CD8-positive, alpha-beta memory T cell (primary cell): ENCODE data around the gene KATNAL2. TPM values are rescaled to one million over a fixed set of nuclear protein-coding genes. Genes with fewer than 3 reads are reported as not detected.
A peak's percentile ranks its signal among the peaks of the same experiment; 100 is the strongest.

Experiments used
- CTCF ChIA-PET: fragments of 350-600 bp; sonication (Branson Sonifier 250); formaldehyde crosslinking; loops from one replicate; lab custom pipeline; 2021; ENCODE audit warnings: antibody characterized with exemption; lab: Charles Lee
- POLR2A ChIA-PET: fragments of 350-600 bp; sonication (Branson Sonifier 250); formaldehyde crosslinking; loops from one replicate; lab custom pipeline; 2021; ENCODE audit warnings: antibody characterized with exemption; lab: Charles Lee
- DNase-seq, 5 donors: peaks; one replicate each; pipeline versions ENCODE4 v3.0.0 to v3.0.0-alpha.2; 2020 to 2022; ENCODE audit warnings: mixed read lengths in 1 of 5
- H3K27ac ChIP-seq: one replicate; pipeline ENCODE4 v1.7.0; 2013; ENCODE audit warnings: low read depth, mild to moderate bottlenecking, low read length, moderate library complexity
- H3K27me3 ChIP-seq: 2 replicates; pipeline ENCODE4 v1.7.0; 2013; ENCODE audit warnings: low read length, mild to moderate bottlenecking; ENCODE audit not compliant: insufficient read depth, poor library complexity, severe bottlenecking
- H3K36me3 ChIP-seq: 2 replicates; pipeline ENCODE4 v1.7.0; 2013; ENCODE audit warnings: mild to moderate bottlenecking, low read length, moderate library complexity; ENCODE audit not compliant: insufficient read depth
- H3K4me1 ChIP-seq: 2 replicates; pipeline ENCODE4 v1.7.0; 2013; ENCODE audit warnings: mild to moderate bottlenecking, low read length, moderate library complexity; ENCODE audit not compliant: insufficient read depth
- H3K4me3 ChIP-seq: 2 replicates; pipeline ENCODE4 v1.7.0; 2013; ENCODE audit warnings: mild to moderate bottlenecking, low read length
- H3K9me3 ChIP-seq: 2 replicates; pipeline ENCODE4 v1.7.0; 2013; ENCODE audit warnings: mild to moderate bottlenecking, low read length
- H3K27ac Mint-ChIP-seq, 8 donors: one replicate each; pipeline ENCODE4 v1.8.0; 2020 to 2021; ENCODE audit warnings: mixed read lengths in 8 of 8, mild to moderate bottlenecking in 6 of 8, inconsistent platforms in 3 of 8, moderate library complexity in 3 of 8
- H3K27me3 Mint-ChIP-seq, 2 donors: one replicate each; pipeline ENCODE4 v1.8.0; 2020 to 2021; ENCODE audit warnings: mixed read lengths in 2 of 2, mild to moderate bottlenecking in 1 of 2, moderate library complexity in 1 of 2
- H3K36me3 Mint-ChIP-seq, 3 donors: one replicate each; pipeline ENCODE4 v1.8.0; 2020 to 2021; ENCODE audit warnings: mixed read lengths in 3 of 3, inconsistent platforms in 1 of 3, mild to moderate bottlenecking in 1 of 3
- H3K4me1 Mint-ChIP-seq, 3 donors: one replicate each; pipeline ENCODE4 v1.8.0; 2020 to 2021; ENCODE audit warnings: mixed read lengths in 3 of 3, inconsistent platforms in 1 of 3, mild to moderate bottlenecking in 1 of 3
- H3K4me3 Mint-ChIP-seq, 7 donors: one replicate each; pipeline ENCODE4 v1.8.0; 2020 to 2021; ENCODE audit warnings: mixed read lengths in 7 of 7, mild to moderate bottlenecking in 6 of 7, moderate library complexity in 4 of 7, inconsistent platforms in 2 of 7
- H3K9me3 Mint-ChIP-seq, 5 donors: one replicate each; pipeline ENCODE4 v1.8.0; 2020 to 2022; ENCODE audit warnings: mixed read lengths in 5 of 5, mild to moderate bottlenecking in 3 of 5, moderate library complexity in 2 of 5, inconsistent platforms in 1 of 5
- polyA plus RNA-seq: library from polyadenylated mRNA; unstranded; fragments of 300-500 nt; fragmentation: Illumina TruSeq; gene quantifications from one replicate; pipeline ENCODE4 v1.2.3, GENCODE V29; 2021
- total RNA-seq, 2 experiments: library from RNA; stranded (reverse); gene quantifications; one replicate each; pipeline ENCODE4 v1.2.3, GENCODE V29; 2021

Gene KATNAL2, protein sequence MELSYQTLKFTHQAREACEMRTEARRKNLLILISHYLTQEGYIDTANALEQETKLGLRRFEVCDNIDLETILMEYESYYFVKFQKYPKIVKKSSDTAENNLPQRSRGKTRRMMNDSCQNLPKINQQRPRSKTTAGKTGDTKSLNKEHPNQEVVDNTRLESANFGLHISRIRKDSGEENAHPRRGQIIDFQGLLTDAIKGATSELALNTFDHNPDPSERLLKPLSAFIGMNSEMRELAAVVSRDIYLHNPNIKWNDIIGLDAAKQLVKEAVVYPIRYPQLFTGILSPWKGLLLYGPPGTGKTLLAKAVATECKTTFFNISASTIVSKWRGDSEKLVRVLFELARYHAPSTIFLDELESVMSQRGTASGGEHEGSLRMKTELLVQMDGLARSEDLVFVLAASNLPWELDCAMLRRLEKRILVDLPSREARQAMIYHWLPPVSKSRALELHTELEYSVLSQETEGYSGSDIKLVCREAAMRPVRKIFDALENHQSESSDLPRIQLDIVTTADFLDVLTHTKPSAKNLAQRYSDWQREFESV
- under 1 TPM; 0.82 to 0.98 TPM for total RNA-seq
- polyA plus RNA-seq: 0.54 TPM

DNA sequence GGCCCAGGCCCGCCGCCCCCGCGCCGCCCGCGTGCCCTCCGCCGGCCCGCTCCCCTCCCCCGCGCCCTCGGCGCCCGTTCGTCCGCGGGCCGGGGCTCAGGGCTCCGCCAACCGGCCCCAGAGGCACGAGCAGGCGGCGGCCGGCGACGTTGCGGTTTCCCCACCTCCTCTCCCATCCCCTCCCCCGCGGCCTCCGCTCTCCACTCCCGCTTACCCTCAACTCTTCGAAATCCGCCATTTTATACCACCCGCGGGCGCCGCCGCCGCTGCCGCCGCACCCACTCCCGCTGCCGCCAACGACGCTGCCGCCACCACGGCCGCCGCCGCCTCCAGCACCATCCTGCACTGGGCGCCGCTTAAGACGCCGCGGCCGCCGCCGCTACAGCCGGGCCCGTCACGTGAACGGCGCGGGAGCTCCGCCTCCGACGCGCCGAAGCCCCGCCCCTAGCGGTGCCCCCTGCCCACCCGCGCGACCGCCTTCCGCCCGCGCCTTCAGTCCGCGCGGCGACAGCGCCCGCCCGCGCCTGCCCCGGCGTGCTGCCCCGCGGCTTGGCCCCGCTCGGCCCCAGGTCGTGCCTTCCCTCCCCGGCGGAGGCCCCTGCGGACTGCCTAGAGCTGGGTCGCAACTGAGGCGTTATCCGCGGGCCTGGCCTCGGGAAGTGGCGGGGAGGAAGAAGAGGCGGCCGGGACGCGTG, at the start of gene KATNAL2, which contains the start of gene PIAS2:
TSS of gene KATNAL2 (plus strand) at position 495 of the 695 bp plus-strand sequence. CDS start 29,271 bp downstream, outside the sequence.
TSS of gene PIAS2 (minus strand) at position 400 of the 695 bp plus-strand sequence. CDS start at position 238, 162 bp downstream.
- Mint-ChIP-seq H3K27ac (peak within 1 kb of the TSS; percentile 78 to 95 (median 90)), H3K27me3 (no peaks in the 10 kb centered on the region), H3K36me3 (peaks cover 0 to 3% (median 0%) of the 10 kb centered on the region in 3 donors), H3K9me3 (no peaks in the 10 kb centered on the region), H3K4me3 (peak within 1 kb of the TSS; percentile 88 to 95 (median 92)), H3K4me1 (peaks cover 38 to 53% (median 49%) of the 10 kb centered on the region in 3 donors)
- no peaks in the 10 kb centered on the region for H3K9me3 ChIP-seq
- peaks cover 23% of the 10 kb centered on the region for H3K4me1 ChIP-seq
- no peaks in the 10 kb centered on the region for H3K27me3 ChIP-seq
- POLR2A ChIA-PET: no interaction called here
- CTCF ChIA-PET: interaction anchor here (0.6 kb wide), 1 partner anchor 1625 kb away, joined by 3 read pairs; no protein-coding TSS in a partner anchor
- DNase-seq: peak; percentile 62 to 78 (median 73)
- peak within 1 kb of the TSS; percentile 79 for H3K4me3 ChIP-seq
- peak within 1 kb of the TSS; percentile 56 for H3K27ac ChIP-seq
- no peaks in the 10 kb centered on the region for H3K36me3 ChIP-seq

DNA sequence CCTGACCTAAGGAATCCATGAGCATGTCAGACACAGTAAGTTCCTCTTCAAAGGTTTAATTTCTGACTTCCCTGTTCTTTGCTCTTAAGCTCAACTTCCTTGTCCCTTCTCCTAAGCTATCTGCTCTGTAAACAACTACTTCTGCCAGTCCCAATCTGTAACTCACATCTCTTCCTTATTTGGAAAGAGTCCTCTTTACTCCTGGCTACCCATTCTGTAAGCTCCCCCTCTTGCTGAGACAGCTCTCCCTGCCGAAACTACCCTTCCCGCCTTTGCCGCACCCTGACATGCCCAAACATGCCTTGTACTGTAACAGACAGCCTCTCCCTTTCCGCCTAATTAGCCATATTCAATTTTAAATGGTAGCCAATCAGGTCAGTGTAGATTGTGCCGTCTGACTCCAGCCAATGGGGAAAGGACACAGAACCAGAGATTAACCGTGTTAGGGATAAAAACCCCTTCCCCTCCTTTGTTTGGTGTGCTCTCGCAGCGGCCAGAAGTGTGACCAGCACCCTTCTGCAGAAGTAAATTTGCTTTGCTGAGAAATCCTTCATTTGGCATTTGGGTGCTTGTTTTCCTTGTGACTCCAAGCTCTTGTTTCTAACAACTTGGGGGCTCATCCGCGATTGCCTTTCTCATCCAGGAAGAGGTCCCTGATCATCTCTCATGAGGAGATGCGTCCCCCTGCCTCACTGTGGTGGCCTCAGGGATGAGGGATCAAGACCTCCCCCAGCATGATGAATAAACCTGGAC, 49.1 kb upstream of the KATNAL2 start:
- peaks cover 0 to 31% (median 26%) of the 10 kb centered on the region in 5 donors for H3K9me3 Mint-ChIP-seq
- CTCF ChIA-PET: no interaction called here
- no peak overlapping the region for H3K4me3 Mint-ChIP-seq

DNA sequence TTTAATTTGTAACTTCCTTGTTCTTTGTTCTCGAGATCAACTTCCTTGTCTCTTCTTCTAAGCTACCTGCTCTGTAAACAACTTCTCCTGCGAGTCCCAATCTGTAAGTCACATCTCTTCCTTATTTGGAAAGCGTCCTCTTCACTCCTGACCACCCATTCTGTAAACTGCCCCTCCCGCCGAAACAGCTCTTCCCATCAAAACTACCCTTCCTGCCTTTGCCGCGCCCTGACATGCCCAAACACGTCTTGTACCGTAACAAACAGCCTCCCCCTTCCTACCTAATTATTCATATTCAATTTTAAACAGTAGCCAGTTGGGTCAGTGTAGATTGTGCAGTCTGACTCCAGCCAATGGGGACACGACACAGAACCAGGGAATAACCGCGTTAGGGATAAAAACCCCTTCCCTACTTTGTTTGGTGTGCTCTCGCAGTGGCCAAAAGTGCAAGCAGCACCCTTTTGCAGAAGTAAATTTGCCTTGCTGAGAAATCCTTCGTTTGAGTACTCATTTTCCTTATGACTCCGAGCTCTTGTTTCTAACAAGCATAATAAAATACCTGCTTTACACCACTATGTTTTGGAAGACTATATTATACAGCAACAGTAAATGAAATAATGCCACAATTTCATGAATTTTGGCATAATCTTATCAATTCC, 39.9 kb upstream of the KATNAL2 start:
- CTCF ChIA-PET: no interaction called here
- Histone ChIP-seq H3K27ac (no peak overlapping the region), H3K4me3 (no peak overlapping the region), H3K36me3 (peaks cover 7% of the 10 kb centered on the region), H3K4me1 (peaks cover 4% of the 10 kb centered on the region), H3K27me3 (no peaks in the 10 kb centered on the region), H3K9me3 (peaks cover 14% of the 10 kb centered on the region)
- no peak overlapping the region for H3K27ac Mint-ChIP-seq
- DNase-seq: no peak
- H3K4me3 Mint-ChIP-seq: peak overlapping the region in 1 of 7 donors; percentile 16
- peaks cover 0 to 2% of the 10 kb centered on the region in 2 donors for H3K27me3 Mint-ChIP-seq
- peaks cover 16 to 51% (median 31%) of the 10 kb centered on the region in 5 donors for H3K9me3 Mint-ChIP-seq
- POLR2A ChIA-PET: no interaction called here
- H3K4me1 Mint-ChIP-seq: peaks cover 27 to 44% (median 40%) of the 10 kb centered on the region in 3 donors
- peaks cover 29 to 70% (median 58%) of the 10 kb centered on the region in 3 donors for H3K36me3 Mint-ChIP-seq

More for the DNA sequence above, 49.1 kb upstream of the KATNAL2 start:
- Histone ChIP-seq H3K9me3 (no peaks in the 10 kb centered on the region), H3K4me3 (no peak overlapping the region), H3K36me3 (no peaks in the 10 kb centered on the region), H3K27ac (peak overlapping the region; percentile 40), H3K27me3 (no peaks in the 10 kb centered on the region), H3K4me1 (peaks cover 3% of the 10 kb centered on the region)
- POLR2A ChIA-PET: no interaction called here
- Mint-ChIP-seq H3K27ac (peak overlapping the region in 2 of 8 donors; percentile 36 to 51), H3K36me3 (peaks cover 15 to 49% (median 26%) of the 10 kb centered on the region in 3 donors), H3K27me3 (no peaks in the 10 kb centered on the region), H3K4me1 (peaks cover 18 to 40% (median 35%) of the 10 kb centered on the region in 3 donors)
- DNase-seq: no peak

DNA sequence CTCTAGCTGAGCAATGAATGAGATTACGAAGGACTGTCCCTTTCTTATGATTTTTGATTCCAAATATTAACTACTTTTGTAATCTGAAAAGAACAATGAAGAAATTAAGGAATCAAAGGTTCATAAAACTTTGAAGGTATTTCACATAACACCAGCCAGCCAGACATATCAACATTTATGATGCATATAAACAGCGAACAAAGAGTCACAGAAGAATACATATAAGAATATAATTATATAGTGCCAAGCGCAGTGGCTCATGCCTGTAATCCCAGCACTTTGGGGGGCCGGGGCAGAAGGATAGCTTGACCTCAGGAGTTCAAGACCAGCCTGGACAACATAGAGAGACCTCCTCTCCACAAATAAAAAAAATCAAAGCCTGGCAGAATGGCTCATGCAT, 34.2 kb upstream of the KATNAL2 start:
- Histone ChIP-seq H3K9me3 (peaks cover 5% of the 10 kb centered on the region), H3K4me1 (no peaks in the 10 kb centered on the region)
- H3K4me1 Mint-ChIP-seq: peaks cover 8 to 27% (median 25%) of the 10 kb centered on the region in 3 donors

DNA sequence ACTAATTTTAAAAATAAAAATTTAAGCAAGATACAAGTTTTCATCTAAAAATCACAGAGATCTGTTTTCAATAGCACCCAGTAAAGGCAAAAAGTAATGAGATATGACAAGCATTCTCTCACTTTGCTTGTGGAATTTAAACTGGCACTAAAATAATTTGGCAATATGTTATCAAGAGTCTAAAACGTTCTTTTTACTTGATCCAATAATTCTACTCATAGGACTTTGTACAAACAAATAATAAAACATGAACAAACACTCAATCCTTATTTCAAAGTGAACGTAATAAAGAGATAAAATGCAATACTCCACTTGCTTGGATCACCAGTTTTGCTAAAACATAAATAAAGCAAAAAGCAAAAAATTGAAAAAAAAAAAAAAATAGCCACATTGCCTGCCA, 30.5 kb upstream of the KATNAL2 start:
- H3K36me3 ChIP-seq: peaks cover 7% of the 10 kb centered on the region
- H3K27me3 Mint-ChIP-seq: no peaks in the 10 kb centered on the region
- H3K27ac ChIP-seq: no peak overlapping the region
- H3K4me3 Mint-ChIP-seq: no peak overlapping the region
- H3K27ac Mint-ChIP-seq: no peak overlapping the region
- peaks cover 7% of the 10 kb centered on the region for H3K9me3 ChIP-seq
- ChIA-PET POLR2A (no interaction called here), CTCF (no interaction called here)
- H3K27me3 ChIP-seq: no peaks in the 10 kb centered on the region
- H3K9me3 Mint-ChIP-seq: peaks cover 0 to 15% (median 12%) of the 10 kb centered on the region in 5 donors
- peaks cover 27 to 44% (median 41%) of the 10 kb centered on the region in 3 donors for H3K4me1 Mint-ChIP-seq
- no peak for DNase-seq
- peaks cover 29 to 43% (median 41%) of the 10 kb centered on the region in 3 donors for H3K36me3 Mint-ChIP-seq
- no peak overlapping the region for H3K4me3 ChIP-seq
- no peaks in the 10 kb centered on the region for H3K4me1 ChIP-seq

More for the DNA sequence above, 34.2 kb upstream of the KATNAL2 start:
- peaks cover 1 to 21% (median 12%) of the 10 kb centered on the region in 5 donors for H3K9me3 Mint-ChIP-seq
- no peak overlapping the region for H3K4me3 ChIP-seq
- no peaks in the 10 kb centered on the region for H3K27me3 ChIP-seq
- CTCF ChIA-PET: no interaction called here
- DNase-seq: no peak
- peaks cover 16 to 40% (median 38%) of the 10 kb centered on the region in 3 donors for H3K36me3 Mint-ChIP-seq
- POLR2A ChIA-PET: no interaction called here
- H3K36me3 ChIP-seq: peaks cover under 1% of the 10 kb centered on the region
- no peak overlapping the region for H3K27ac Mint-ChIP-seq
- no peaks in the 10 kb centered on the region for H3K27me3 Mint-ChIP-seq
- no peak overlapping the region for H3K4me3 Mint-ChIP-seq
- no peak overlapping the region for H3K27ac ChIP-seq

DNA sequence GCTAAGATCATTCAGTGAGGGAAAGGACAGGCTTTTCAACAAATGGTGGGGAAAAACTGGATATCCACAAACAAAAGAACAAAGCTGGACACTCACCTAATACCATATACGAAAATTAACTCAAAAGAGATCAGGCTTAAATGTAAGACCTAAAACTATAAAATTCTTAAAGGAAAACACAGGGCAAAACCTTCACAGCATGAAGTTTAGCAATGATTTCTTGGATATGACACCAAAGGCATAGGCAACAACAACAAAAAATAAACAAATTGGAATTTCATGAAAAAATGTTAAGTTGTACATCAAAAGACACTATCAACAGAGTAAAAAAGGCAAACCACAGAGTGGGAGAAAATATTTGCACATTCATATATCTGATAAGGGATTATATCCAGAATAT, 28.4 kb upstream of the KATNAL2 start:
- DNase-seq: no peak
- Histone ChIP-seq H3K36me3 (peaks cover 7% of the 10 kb centered on the region), H3K4me3 (no peak overlapping the region), H3K9me3 (peaks cover 7% of the 10 kb centered on the region), H3K4me1 (no peaks in the 10 kb centered on the region), H3K27me3 (no peaks in the 10 kb centered on the region), H3K27ac (no peak overlapping the region)
- H3K9me3 Mint-ChIP-seq: peaks cover 0 to 15% (median 12%) of the 10 kb centered on the region in 5 donors
- H3K27ac Mint-ChIP-seq: no peak overlapping the region
- H3K27me3 Mint-ChIP-seq: no peaks in the 10 kb centered on the region
- H3K36me3 Mint-ChIP-seq: peaks cover 30 to 43% (median 39%) of the 10 kb centered on the region in 3 donors
- H3K4me1 Mint-ChIP-seq: peaks cover 40 to 62% (median 53%) of the 10 kb centered on the region in 3 donors
- ChIA-PET POLR2A (no interaction called here), CTCF (interaction anchor here (1.0 kb wide), 1 partner anchor 26 kb away, joined by 3 read pairs; no protein-coding TSS in a partner anchor)
- peak overlapping the region in 1 of 7 donors; percentile 50 for H3K4me3 Mint-ChIP-seq

DNA sequence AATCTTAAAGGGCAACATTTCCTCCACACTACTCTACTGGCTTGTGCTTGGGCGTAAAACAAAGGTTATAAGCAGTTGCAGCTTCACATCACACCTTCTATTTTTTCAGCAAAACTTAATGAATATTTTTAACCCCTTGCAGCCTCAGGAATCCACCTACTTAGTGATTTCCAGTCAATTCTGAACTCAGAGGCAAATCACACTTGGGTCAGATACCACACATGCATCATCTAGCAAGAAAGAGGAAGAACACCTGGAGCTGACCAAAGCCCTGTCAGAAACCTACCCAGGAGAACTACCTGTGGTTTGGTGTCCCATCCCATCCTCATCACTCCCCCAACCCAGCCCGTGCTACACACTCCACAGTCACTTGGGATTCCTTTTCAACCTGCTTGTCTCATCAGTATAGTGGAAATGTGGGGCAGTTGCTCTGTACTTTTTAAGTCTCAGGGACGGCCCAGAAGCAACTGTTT, 25.6 kb upstream of the KATNAL2 start:
- H3K27ac Mint-ChIP-seq: peak overlapping the region in 1 of 8 donors; percentile 51
- H3K36me3 Mint-ChIP-seq: peaks cover 32 to 44% (median 39%) of the 10 kb centered on the region in 3 donors
- no peak for DNase-seq
- Histone ChIP-seq H3K36me3 (peaks cover 7% of the 10 kb centered on the region), H3K4me1 (no peaks in the 10 kb centered on the region), H3K27me3 (no peaks in the 10 kb centered on the region), H3K27ac (no peak overlapping the region), H3K9me3 (peaks cover 7% of the 10 kb centered on the region), H3K4me3 (no peak overlapping the region)
- peak overlapping the region in 1 of 7 donors; percentile 13 for H3K4me3 Mint-ChIP-seq
- CTCF ChIA-PET: no interaction called here
- H3K4me1 Mint-ChIP-seq: peaks cover 43 to 71% (median 65%) of the 10 kb centered on the region in 3 donors
- peaks cover 0 to 15% (median 12%) of the 10 kb centered on the region in 5 donors for H3K9me3 Mint-ChIP-seq
- no peaks in the 10 kb centered on the region for H3K27me3 Mint-ChIP-seq
- POLR2A ChIA-PET: no interaction called here
